DMS53 (cell line): ENCODE data around the gene BLACAT1.
"Not testable (repeated sequence)": the region's sequence is repeated elsewhere in the genome, so short reads cannot be mapped to it uniquely, and the experiment has no call there.

Experiments used
- DNase-seq: peaks from one replicate; lab custom pipeline; 2025; lab: John Stamatoyannopoulos, UW

Gene BLACAT1

GRCh38 chr1:205483372-205483771 lies 27.5 kb upstream of the BLACAT1 start:
- no peak for DNase-seq

GRCh38 chr1:205482587-205482986 lies 26.7 kb upstream of the BLACAT1 start:
- not testable (repeated sequence) for DNase-seq

- no peak for DNase-seq
Measured at GRCh38 chr1:205481629-205482151, 25.8 kb upstream of the BLACAT1 start.

DNA sequence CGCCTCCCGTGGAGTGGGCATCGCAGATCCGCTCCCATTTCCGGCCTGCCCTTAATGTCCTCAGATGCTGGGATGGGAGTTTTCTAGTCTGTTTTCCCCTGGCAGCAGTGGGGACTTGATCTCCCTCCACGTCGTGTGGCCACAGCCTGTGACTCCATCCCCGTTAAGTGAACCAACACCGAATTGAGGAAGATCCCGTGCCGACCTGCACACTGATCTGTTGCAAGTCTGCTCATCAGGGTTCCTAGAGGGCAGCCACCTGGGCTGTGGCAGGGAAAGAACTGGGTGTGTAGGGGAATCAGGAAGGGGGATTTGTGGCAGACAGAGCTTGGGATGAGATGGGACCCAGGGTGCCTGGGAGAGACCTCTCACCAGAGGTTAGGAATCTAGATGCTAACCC lies 25.4 kb upstream of the BLACAT1 start:
- DNase-seq, result no peak

GRCh38 chr1:205480349-205480985 lies 24.6 kb upstream of the BLACAT1 start:
- DNase-seq, result no peak

DNA sequence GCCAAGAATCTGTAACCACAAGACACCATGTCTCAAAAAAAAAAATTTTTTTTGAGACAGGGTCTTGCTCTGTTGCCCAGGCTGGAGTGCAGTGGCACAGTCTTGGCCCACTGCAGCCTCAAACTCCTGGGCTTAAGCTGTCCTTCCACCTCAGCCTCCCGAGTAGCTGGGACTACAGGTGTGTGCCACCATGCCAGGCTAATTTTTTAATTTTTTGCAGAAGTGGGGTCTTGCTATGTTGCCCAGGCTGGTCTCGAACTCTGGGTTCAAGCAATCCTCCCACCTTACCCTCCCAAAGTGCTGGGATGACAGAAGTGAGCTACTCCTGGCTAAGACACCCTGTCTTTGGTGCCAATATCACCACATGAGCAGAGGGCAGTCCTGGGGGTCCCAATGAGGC lies 23.1 kb upstream of the BLACAT1 start:
- not testable (repeated sequence) for DNase-seq

- no peak for DNase-seq
Measured at GRCh38 chr1:205477759-205478247, 22.0 kb upstream of the BLACAT1 start.

DNA sequence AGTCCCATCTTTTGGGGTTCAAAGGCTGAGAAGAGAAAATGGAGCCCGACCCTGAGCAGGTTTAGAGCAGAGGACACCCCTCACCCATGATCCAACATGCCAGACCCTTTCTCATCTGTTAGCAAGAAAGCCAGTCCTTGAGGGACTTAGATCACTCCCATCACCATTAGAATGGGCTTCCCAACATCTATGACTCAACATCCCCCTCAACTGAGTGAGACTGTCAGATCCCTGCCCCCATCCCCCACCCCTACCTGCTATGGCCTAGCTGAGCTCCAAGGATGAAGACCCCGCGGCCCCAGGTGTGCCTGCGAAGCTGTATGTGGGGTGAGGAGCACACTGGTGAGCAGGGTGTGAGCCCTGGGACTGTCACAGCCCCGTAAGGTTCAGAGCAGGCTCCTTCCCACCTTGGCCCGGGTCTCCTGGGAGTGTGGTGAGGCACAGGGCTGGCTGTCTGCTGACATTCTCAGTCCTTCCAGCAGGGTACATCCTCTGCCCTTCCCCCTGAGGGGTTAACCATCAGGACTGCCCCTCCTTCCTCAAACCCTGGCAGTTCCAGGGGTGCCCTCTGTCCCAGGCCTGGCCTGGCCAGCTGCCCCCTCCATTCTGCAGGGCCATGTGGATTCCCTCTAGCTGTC lies 21.4 kb upstream of the BLACAT1 start:
- no peak for DNase-seq

GRCh38 chr1:205476648-205477047 lies 20.8 kb upstream of the BLACAT1 start:
- DNase-seq, result no peak

DNA sequence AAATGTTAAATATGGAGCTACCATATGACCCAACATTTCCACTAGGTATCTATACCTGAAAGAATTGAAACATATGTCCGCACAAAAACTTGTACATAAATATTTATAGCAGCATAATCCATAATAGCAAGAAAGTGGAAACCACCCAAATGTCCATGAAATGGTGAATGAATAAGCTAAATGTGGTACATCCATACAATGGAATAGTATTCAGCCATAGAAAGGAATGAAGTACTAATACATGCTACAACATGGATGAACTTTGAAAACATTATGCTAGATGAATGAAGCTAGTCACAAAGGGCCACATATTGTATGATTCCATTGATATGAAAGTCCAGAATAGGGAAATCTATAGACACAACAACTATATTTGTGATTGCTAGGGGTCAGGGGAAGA lies 20.0 kb upstream of the BLACAT1 start:
- no peak for DNase-seq

DNA sequence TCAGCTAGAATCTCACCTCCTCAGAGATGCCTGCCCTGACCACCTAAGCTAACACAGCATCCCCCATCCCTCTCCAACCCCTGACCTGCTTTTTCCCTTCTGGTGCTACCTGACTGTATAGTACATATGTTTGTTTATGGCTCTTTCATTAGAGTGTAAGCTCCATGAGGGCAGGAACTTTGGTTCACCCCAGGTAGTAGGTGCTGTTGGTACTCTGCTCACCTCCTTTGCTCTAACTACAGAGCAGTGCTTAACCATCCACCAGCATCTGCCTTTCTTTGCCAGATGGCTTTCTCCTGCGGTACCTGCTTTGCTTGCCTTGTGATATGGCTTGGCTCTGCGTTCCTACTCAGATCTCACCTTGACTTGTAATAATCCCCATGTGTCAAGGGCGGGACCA lies 18.7 kb upstream of the BLACAT1 start:
- DNase-seq, result no peak

DNA sequence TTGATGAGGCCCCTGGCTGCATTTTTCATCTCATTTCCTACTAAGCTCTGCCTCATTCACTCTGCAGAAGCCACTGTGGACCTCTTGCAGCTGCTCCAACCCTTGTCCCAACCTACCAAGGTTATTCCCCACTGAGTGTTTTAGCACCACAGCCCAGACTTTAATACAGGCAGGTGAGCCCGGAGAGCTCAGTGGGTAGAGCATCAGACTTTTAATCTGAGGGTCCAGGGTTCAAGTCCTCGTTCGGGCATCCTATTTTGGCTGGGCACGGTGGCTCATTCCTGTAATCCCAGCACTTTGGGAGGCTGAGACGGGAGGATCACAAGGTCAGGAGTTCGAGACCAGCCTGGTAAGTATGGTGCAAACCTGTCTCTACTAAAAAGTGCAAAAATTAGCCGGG lies 18.1 kb upstream of the BLACAT1 start:
- no peak for DNase-seq

DNA sequence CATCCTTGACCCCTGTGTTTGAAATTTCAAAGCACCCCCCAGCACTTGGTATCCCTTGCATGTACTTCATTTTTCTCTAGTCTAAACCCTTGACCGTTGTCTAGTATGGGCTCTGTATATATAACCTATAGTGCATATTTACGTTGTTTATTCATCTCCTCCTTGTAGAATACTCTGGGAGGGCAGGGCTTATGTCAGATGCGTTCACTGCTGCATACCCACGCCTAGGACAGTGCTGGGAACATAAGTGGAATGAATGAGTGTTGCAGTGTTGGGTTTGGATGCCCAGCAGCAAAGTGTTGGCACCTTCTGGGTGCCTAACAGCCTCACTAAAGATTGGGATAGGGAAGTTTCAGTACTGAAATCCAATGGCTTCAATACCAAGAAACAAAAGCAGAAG lies 17.6 kb upstream of the BLACAT1 start:
- no peak for DNase-seq

DNA sequence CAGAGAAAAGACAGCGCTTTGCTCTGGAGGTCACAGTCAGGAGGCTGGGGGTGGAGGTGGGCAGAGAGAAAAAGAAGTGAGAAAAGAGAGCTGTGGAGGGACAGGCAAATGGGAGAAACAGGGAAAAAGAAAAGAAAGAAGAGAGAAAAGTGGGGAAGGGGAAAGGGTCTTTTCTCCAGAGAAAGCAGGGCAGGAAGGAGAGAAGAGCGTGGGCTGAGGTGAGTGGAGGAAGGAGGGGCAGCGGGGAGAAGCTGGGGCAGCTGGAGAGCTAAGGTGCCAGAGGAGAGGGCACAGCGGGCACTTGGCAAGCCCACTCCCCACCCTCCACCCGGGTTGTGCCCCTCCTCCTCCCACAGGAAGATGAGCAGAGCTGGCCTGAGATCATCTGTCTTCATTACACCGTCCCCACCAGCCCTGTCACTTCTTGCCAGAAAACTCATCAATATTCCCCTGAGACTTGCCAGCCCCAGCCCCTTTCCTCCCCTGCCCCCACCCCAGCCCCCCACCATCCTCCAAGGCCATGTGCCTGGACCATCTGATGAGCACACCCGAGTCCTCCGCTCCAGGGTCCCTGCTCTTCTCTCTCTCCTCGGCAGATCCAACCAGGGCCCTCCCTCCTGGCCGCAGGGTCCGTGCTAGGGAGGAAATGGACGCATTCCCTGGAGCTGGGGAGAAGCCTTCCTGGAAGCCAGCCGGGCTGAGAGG lies 17.0 kb upstream of the BLACAT1 start:
- no peak for DNase-seq

DNA sequence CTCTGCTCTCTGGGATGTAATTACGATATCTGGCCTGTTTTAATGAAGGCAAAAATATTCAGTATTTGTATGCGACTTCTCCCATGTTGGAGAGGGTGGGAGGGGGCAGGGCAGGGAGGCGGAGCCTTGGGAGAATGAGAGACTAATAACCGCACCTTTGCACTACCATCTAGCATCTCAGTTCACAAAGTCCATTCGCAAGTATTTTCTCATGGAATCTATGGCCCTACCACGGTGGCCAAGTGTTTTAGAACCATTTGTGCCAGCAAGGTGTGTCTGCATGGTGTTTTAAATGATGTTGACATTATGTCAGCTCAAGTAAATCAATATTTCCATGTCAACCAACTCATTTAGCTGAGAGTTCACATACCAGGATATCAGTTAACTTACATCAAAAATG lies 14.3 kb upstream of the BLACAT1 start:
- DNase-seq, result no peak

DNA sequence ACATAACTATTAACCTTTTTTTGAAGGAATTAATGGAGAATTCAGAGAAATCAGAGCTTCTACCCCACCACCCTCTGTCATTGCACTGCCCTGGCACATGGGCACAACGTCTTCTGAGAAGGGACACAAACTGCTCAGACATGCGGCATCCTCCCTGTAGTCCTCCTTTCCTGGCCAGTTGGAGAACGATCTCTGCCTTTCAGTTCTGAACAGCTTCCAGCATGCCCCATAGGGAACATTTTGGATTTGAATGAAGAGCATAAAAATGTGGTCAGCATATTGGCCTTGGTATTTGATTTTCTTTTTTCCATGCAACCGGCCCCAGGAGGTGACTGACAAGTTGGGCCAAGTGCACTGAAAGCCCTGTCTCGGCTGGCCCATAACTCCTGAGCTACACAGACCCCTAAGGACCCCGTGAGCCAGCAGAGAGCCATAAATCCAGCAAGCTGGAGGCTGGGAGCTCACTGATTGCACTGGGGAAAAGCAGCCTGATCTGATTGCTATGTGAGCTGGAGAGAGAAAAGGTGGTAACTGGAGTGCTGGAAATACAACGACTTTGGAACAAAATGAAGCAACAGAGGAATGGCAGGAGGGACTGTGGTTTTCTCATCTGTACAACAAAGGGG lies 10.9 kb upstream of the BLACAT1 start:
- no peak for DNase-seq

- DNase-seq, result no peak
Measured at GRCh38 chr1:205465392-205465791, 9.5 kb upstream of the BLACAT1 start.

DNA sequence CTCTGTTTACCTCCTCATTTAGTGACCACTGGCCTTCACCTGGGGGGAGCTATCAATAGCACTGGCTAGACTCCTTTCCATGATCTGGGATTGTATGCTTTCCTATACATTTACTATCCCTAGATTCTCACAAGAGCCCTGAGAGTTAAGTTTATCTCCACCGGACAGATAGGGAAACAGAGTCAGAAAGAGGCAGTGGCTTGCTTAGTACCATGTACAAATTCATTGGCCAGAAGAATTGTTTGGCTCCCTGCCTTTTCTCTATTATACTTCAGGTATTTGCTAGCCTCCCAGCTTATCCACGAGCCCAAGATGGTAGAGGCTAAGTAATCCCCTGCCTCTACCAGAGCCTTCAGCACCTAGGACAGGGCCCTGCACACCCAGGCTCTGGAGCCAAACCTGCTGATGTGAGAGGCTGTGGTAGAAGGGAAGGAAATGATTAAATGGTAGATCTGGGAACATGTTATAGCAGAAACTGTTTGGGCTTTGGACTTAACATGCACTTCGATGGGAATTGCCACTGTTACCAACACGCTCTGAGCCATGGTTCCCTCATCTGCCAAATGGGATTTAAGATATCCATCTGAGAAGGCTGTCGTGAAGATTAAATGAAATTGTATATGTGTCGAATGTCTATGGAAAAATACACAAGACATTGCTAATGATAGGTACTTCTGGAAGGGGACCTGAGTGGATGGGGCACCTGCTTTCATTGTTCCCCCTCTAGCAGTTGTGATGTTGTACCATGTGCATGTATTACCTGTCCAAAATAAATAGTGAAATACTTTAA lies 3.1 kb upstream of the BLACAT1 start:
- DNase-seq, result peak; percentile 51

DNA sequence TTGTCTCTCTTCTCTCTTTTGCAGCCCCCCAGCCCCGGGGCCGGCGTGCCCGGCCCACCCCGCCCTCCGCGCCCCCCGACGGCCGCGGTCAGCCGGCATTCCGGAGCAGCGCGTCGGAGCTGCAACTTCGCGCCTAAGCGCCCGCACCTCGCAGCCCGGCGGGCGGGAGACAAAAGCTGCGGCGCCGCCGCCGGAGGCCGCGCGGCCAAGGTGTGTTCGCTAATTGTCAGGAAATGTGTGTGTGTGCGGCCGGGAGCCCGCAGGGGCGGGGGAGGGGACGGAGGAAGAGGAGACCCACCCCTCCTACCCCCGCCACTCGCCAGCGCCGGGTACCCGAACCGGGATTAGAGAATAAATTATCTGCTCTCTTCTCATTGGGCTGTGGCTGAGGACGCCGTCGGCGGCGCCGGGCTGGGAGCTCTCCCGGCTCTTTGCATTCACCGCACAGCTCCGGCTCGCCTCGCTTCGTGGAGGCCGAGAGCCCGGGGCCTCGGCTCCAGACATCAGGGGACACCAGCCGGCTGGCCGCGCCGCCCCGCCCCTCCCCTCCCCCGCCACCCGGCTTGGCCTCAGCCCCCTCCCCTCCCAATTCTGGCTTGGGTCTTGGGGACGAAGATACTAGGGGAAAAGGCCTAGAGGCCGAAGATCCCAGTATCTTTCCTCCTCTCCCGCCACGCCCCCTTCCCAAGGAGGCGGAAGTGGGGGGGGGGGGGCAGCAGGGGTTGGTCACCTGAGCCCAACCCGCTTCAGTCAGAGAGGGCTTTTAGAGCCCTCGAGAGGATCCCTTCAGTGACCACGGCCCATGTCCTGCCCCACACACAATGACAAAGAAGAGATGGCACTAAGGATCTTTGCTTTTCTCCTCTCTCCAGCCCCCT lies 1.3 kb upstream of the BLACAT1 start:
- peak; percentile 92 for DNase-seq

GRCh38 chr1:205456383-205456867 lies 580 bp upstream of the BLACAT1 start:
- peak; percentile 87 for DNase-seq
